CD4-positive, alpha-beta T cell treated with Interleukin-21 for 1 hour (primary cell): ENCODE measurements around the gene MACC1.
A peak's percentile ranks its signal among the peaks of the same experiment; 100 is the strongest.
"Not testable (repeated sequence)": the region's sequence is repeated elsewhere in the genome, so short reads cannot be mapped to it uniquely, and the experiment has no call there.

Source experiments
- DNase-seq: peaks from one replicate; pipeline ENCODE4 v3.0.0-alpha.2; 2020

MACC1 gene

GRCh38 chr7:20206104-20206896 is 10.9 kb downstream of the MACC1 start:
- DNase-seq: no peak

- no peak for DNase-seq
These were observed 13.9 kb downstream of the MACC1 start for GRCh38 chr7:20203316-20203715.

DNA sequence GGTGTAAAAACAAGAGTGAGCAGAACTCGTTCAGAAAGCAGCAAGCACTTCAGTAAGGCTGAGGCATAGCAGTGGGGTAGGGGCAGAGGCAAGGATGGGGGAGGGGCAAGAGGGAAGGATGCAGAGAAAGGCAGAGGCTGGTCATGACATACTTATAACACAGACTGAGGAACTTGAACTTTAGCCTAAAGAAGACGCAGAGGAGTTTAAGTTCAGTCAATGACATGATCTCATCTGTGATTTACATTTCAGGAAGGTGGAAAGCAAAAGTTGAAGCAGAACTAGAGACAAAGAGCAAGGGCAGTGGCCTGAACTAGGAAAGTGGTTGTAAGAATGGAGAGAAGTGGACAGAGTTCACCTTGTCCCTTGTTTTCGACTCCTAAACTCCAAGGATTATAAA is 15.8 kb downstream of the MACC1 start:
- DNase-seq: no peak

GRCh38 chr7:20200971-20201370 is 16.2 kb downstream of the MACC1 start:
- no peak for DNase-seq

DNA sequence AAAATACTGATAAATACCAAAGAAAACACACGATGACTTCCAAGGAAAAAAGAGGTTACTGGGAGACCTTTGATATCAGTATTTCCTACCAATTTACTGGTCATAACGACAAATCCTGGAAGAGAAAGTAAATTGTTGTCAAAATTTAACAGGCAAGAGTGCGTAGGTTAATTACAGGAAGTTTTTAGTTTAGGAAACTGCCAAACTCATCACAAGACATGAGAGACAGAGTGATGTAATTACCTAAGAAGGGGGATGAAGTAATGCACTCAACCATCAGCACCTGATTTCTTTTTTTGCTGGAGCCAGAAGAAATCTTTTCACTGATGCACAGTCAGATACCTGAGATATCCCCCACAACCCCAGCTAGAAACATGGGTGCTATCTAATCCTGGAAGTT is 16.8 kb downstream of the MACC1 start:
- no peak for DNase-seq

- peak; percentile 24 for DNase-seq
These were observed 18.0 kb downstream of the MACC1 start for GRCh38 chr7:20199015-20199737.

- DNase-seq: no peak
These were observed 18.9 kb downstream of the MACC1 start for GRCh38 chr7:20198260-20198659.

GRCh38 chr7:20197837-20198236 is 19.3 kb downstream of the MACC1 start:
- DNase-seq: no peak

DNA sequence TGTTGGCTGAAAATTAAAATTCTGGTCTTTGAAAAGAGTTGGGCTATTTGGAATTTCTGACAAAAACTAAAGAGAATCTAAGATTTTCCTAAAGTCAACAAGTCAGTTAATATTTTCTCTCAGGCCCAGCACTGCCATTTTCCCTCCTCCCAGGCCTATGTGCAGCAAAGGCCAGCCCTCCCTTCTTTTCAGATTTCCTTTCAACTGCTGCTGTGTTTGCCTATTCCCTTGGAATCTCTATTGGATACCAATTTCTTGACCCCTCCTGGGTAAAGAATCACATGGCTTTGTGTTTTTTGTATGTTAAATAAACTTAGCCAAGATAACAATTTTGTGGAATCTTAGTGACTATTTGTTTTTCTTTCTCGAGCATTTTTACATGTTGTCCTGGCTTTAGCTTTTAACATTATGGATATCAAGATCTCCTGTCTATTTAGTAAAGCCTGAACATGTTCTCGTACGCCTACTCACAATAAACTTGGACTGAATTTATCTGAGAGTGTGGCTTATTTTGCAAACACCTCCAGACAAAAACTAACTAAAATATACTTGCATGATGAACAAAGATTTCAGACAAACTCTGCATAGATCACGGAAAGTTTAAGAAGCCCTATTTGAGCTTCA is 19.9 kb downstream of the MACC1 start:
- DNase-seq: no peak

- no peak for DNase-seq
These were observed 22.7 kb downstream of the MACC1 start for GRCh38 chr7:20194343-20194995.

GRCh38 chr7:20193873-20194272 is 23.3 kb downstream of the MACC1 start:
- DNase-seq: no peak

GRCh38 chr7:20193242-20193777 is 23.9 kb downstream of the MACC1 start:
- DNase-seq: no peak

DNA sequence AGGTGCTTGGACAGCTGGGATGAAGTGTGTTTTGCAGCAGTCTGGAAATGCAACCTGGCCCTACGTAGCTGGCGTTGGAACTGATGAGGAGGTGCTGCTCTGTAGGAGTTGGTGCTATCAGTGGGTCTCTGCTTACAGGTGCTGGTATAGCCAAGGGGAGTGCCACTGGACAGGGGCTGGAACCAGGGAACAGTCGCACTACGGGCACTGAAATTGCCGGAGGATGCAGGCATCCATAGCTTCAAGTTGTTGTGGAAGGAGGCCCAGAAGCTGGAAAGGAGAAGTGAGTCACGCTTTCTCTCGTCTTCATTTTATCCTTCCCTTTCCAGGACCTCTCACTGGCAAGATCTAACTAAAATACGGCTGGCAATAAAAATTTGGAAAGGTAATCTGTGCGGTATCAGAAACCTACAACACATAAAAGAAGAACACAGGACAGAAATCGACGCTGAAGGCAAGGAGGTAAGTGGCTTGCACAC is 25.8 kb downstream of the MACC1 start:
- DNase-seq: no peak

- DNase-seq: no peak
These were observed 26.4 kb downstream of the MACC1 start for GRCh38 chr7:20190560-20191390.

DNA sequence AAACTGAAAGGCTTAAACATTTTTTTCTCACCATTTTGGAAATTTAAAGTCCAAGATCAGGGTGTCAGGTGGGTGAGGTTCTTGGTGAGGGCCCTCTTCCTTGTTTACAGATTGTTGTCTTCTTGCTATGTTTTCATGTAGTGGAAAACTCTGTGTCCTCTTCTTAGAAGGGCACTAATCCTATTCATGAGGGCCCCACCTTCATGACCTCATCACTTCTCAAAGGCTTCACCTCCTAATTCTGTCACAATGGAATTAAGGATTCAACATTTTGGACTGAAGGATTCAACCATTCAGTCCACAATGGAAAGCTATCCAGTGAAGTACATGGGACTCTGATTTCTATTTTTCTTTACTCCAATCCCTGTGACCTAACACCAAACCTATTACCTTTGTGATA is 27.3 kb downstream of the MACC1 start:
- no peak for DNase-seq

DNA sequence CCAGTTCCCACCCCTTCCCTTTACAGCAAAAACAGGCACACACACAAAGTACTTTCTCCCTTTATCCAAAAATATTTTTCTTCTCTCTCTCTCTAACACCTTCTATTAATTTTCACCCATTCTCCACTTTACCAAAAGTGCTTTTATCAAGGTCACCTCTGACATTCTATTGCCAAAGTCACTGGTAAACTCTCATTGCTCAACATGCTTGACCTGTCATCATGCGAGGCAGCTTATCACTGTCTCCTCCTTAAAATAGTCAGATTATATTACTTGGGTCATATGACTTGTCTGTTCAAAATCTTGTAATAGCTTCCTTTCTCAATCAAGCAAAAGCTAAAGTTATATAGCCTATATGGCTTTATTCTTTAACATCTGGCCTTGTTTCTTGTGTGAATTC is 28.6 kb downstream of the MACC1 start:
- no peak for DNase-seq

- not testable (repeated sequence) for DNase-seq
These were observed 29.3 kb downstream of the MACC1 start for GRCh38 chr7:20187850-20188249.

DNA sequence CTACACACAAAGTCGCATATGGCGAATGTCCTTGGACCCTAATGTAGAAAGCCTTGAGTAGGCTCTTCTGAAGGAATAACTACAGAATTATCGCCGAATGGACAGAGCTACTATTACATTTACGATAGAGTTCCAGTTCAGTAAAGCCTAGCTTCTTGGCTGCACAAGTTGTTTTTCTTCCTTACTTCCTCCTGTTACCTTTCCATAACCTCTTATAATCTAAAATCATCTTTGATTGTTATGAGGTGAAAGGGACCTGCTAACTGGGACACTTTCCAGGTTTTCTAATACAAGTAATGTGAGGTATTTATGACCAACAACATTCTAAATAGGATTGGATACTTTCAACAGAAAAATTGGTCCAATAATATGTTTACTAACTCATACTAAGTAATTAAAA is 31.2 kb downstream of the MACC1 start:
- no peak for DNase-seq

- DNase-seq: no peak
These were observed 34.1 kb downstream of the MACC1 start for GRCh38 chr7:20183086-20183485.

- no peak for DNase-seq
These were observed 40.5 kb downstream of the MACC1 start for GRCh38 chr7:20176578-20177242.

- DNase-seq: no peak
These were observed 43.4 kb downstream of the MACC1 start for GRCh38 chr7:20173828-20174227.
